GM21360 (cell line): ENCODE results near the gene DPP7.

ENCODE experiments used
- ATAC-seq: cut with Tn5 transposase; IDR thresholded peaks from one replicate; pipeline ENCODE4 v1.9.1; 2021; ENCODE audit warnings: mild to moderate bottlenecking, moderate library complexity; ENCODE audit not compliant: unreplicated experiment

Gene DPP7

GRCh38 chr9:137114613-137115393, at the start of gene DPP7:
DPP7 (minus strand) TSS chr9:137114733; CDS start chr9:137114713, 20 bp downstream.
- peak; percentile 62 for ATAC-seq

DNA sequence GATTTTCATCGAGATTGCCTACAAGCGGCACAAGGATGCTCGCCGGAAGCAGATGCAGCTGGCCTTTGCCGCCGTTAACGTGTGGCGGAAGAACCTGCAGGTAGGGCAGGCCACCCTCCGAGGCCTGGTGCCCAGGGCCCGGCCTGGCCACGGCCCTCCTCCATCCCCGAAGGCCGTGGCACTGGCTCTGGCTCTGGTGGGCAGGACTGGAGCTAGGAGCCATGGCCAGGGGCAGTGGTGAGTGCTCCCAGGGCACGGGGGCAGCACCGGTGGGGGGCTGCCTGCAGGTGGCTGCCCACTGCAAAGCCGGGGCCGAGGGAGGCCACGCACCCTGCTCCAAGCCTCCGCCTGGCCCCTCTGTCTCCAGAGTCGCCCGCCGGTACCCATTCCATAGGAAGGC, 49.3 kb upstream of the DPP7 start:
- ATAC-seq = no peak

DNA sequence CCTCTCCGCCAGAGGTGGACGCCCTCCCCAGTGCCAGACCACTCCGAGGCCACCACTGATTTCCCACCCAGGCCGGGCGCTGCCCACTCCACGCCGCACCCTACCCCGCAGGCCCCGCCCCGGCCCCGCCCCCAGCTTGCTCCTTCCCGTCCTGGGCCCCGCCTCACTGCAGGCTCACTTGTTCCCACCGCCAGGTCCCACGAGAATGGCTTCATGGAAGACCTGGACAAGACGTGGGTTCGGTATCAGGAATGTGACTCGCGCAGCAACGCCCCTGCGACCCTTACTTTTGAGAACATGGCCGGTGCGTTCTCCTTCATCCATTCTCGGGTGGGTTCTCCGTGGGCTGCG, 48.8 kb upstream of the DPP7 start:
- ATAC-seq = no peak

GRCh38 chr9:137162505-137163364, 48.2 kb upstream of the DPP7 start:
- no peak for ATAC-seq

DNA sequence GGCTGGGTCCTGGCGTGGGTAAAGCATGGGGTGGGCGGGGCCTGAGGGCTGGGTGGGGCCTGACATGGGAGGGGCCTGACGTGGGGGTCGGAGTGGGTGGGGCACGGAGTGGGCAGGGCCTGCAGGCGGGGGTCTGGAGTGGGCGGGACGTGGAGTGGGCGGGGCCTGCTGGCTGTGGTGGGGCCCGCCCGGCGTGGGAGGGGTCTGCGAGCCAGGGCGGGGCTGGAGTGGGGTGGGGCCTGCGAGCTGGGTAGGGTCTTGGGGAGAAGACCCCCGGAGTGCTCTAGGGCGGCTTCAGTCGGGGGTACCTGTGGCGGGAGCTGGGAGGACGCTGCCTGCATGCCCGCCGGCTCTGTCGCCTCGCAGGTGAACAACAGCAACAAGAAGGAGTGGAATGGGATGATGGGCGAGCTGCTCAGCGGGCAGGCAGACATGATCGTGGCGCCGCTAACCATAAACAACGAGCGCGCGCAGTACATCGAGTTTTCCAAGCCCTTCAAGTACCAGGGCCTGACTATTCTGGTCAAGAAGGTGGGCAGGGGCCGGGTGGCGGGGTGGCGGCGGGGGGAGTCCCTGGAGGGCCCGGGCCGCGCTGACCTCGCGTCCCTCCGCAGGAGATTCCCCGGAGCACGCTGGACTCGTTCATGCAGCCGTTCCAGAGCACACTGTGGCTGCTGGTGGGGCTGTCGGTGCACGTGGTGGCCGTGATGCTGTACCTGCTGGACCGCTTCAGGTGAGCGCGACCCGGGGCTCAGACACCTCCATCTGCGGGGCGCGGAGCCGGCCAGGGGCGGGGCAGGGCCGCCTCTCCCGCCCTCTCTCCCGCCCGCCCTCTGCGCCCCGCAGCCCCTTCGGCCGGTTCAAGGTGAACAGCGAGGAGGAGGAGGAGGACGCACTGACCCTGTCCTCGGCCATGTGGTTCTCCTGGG, 47.3 kb upstream of the DPP7 start:
- ATAC-seq = no peak

GRCh38 chr9:137160716-137161557, 46.4 kb upstream of the DPP7 start:
- ATAC-seq = no peak

- no peak for ATAC-seq
These were observed 45.5 kb upstream of the DPP7 start for GRCh38 chr9:137160054-137160425.

GRCh38 chr9:137159105-137160053, 44.8 kb upstream of the DPP7 start:
- no peak for ATAC-seq

GRCh38 chr9:137158625-137159024, 44.1 kb upstream of the DPP7 start:
- no peak for ATAC-seq

DNA sequence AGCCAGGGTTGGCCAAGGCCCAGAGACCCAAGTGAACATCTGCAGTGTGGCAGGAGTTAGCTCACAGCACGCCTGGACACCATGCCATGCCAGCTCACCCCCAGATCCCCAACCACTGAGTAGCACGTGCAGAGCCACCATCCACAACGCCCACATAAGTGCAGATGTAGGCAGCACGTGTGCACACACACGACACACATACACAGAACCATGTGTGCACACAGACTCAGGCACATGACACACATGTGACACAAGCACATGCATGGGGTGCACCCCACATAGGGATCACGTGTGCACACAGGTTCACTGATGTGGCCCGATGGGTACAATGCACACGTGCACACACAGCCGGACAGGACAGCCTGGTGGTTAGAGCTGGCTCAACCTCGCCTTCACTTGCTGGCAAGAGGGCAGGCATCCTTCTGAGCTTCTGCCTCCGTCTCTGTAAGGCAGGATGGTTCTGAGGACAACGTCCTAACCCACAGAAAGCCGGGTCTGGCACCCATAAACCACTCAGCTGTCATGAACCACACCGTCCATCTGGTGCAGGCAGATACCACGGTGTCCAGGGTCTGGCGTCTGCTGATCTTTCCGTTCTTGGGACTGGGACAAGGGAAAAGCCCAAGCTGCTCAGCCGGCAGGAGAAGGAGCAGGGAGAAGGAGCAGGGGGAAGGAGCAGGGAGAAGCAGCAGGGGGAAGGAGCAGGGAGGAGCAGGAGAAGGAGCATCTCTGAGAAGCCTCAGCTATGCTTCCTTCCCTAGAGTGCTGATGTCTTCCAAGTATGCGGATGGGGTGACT, 43.3 kb upstream of the DPP7 start:
- ATAC-seq = no peak

DNA sequence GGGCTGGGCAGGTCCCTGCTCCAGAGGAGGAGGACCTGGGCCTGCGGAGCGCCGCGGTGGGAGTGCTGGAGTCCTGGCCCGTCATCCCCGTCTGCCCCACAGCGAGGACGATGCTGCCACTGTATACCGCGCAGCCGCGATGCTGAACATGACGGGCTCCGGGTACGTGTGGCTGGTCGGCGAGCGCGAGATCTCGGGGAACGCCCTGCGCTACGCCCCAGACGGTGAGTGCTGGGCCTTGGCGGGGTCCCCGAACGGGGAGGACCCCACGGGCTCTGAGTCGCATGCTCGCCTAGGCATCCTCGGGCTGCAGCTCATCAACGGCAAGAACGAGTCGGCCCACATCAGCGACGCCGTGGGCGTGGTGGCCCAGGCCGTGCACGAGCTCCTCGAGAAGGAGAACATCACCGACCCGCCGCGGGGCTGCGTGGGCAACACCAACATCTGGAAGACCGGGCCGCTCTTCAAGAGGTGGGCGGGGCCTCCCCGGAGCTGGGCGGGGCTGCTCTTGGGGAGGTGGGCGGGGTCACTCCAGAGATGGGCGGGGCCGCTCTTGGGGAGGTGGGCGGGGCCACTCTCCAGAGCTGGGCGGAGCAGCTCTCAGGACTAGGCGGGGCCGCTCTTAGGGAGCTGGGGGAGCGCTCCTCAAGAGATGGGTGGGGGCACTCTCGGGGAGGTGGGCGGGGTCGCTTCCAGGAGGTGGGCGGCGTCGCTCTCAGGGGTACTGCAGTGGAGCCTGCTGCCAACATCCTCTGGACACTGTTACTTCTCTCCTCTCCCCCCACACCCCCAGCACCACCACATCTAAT, 42.2 kb upstream of the DPP7 start:
- no peak for ATAC-seq

DNA sequence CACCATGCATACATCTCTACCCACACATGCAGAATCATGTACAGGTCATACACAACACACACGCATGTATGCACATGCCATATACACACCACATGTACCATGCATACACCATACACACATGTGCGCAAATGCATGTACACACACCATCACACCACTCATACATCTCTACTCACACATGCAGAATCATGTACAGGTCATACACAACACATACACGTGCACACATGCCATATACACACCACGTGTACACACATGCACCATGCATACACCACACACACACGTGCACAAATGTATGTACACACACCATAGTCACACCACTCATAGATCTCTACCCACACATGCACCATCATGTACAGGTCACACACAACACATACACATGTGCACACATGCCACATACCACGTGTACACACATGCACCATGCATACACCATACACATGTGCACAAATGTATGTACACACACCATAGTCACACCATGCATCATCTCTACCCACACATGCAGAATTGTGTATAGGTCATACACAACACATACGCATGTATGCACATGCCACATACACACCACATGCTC, 38.4 kb upstream of the DPP7 start:
- no peak for ATAC-seq

DNA sequence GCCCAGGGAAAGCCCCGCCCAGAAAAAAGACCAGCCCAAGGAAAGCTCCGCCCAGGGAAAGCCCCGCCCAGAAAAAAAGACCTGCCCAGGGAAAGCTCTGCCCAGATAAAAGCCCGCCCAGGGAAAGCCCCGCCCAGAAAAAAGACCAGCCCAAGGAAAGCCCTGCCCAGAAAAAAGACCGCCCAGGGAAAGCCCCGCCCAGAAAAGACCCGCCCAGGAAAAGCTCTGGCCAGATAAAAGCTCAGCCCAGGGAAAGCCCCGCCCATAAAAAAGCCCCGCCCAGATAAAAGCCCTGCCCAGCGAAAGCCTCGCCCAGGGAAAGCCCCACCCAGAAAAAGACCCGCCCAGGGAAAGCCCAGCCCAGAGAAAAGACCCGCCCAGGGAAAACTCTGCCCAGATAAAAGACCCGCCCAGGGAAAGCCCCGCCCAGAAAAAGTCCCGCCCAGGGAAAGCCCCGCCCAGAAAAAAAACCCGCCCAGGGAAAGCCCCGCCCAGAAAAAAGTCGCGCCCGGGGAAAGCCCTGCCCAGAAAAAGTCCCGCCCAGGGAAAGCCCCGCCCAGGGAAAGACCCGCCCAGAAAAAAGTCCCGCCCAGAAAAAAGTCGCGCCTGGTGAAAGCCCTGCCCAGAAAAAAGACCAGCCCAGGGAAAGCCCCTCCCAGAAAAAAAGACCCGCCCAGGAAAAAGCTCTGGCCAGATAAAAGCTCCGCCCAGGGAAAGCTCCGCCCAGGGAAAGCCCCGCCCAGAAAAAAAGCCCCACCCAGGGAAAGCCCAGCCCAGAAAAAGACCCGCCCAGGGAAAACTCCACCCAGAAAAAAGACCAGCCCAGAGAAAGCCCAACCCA, 36.3 kb upstream of the DPP7 start:
- peak; percentile 41 for ATAC-seq

DNA sequence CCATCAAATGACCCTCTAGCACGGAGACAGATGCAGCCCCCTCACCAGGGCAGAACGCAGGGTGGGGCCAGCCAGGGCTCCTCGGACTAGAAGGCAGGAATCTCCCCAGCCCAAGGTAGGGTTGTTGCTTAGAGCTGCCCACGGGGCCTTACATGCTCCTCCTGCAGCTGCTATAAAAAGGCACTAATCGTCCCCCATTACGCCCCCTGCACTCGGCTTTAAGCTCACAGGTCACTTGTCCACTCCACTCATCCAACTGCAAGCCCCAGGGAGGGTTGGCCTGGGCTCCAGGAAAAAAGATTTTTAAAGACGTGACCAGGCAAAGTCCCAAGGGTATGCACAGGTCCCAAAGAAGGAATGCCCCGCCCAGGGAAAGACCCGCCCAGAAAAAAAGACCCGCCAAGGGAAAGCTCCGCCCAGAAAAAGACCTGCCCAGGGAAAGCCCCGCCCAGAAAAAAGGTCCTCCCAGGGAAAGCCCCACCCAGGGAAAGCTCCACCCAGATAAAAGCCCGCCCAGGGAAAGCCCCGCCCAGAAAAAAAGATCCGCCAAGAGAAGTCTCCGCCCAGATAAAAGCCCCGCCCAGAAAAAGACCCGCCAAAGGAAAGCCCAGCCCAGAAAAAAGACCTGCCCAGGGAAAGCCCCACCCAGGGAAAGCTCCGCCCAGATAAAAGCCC, 35.5 kb upstream of the DPP7 start:
- peak; percentile 20 for ATAC-seq

- no peak for ATAC-seq
These were observed 34.8 kb upstream of the DPP7 start for GRCh38 chr9:137149363-137149762.

GRCh38 chr9:137148661-137149060, 34.1 kb upstream of the DPP7 start:
- no peak for ATAC-seq
